ENCODE results near the gene ZNF521. TPM values are rescaled to one million over a fixed set of nuclear protein-coding genes. Genes with fewer than 3 reads are reported as not detected.
A peak's percentile ranks its signal among the peaks of the same experiment; 100 is the strongest.

Gene ZNF521
- total RNA-seq, 1 experiment from 2014 or later, result 5.0 TPM

DNA sequence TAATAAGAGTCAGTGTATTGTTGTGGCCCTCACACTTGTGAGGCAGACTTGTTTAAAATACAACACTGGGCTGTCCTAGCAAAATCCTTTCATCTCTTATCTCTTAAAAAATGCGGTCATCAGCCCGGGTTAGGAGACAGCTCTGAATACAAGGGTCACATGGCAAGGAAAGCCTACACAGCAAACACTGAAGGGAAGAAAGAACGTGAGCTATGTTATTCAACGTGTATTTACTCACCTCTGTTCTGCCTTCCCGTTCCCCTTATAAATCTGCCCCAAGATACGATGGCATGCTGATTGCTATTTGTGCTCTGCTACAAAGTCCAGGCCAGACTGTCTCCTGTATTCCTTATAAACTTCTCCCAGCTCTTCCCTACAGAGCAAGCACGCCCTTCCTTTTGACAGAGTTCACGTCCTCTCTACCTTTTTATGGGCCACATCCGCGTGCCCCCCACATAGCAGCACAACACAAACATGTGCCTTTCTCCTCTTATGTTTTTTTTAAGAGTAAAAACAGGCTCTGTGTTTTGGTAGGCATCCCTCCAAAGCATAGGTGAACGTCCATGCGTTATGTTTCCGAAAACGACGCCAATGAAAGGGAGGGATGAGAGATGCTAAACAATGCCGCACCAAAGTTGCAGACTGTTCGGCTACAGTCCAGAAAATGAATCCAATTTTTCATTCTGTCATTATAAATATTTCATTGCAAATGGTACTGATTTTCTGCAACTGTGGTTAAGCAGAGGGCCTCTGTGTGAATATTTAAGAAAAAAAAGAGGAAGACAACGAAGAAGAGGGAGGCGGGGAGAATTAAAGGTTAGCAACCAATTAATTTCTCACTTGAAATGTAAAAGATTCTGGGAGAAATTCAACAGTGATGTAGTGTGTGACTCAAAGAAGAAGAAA, 274.7 kb downstream of the ZNF521 start:
- H3K36me3 ChIP-seq, result no peaks in the 10 kb centered on the region
- H3K4me3 ChIP-seq, result no peak overlapping the region
- no peaks in the 10 kb centered on the region for H3K27me3 ChIP-seq
- DNase-seq, result no peak
- no peaks in the 10 kb centered on the region for H3K9me3 ChIP-seq

DNA sequence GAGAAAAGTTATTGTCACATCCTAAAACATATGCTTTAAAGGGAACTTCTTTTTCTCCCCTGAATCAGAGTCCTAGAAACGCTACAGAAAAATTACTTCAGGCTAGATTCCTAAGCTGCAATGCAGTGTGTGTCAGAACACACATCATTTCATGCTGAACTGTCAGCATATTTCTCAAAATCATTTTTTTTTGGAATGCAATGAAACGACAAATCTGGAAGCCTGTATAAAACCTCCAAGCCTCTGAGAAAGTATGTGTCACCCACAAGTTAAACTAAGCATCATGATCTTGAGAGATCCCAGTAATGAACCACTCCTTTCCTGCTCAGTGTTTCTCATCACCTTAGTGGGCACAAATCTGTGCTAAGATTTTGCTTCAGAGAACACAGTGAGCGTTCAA, 276.2 kb downstream of the ZNF521 start:
- H3K9me3 ChIP-seq, result no peaks in the 10 kb centered on the region
- H3K27me3 ChIP-seq, result no peaks in the 10 kb centered on the region
- no peaks in the 10 kb centered on the region for H3K36me3 ChIP-seq
- DNase-seq, result no peak
- H3K4me3 ChIP-seq, result no peak overlapping the region

DNA sequence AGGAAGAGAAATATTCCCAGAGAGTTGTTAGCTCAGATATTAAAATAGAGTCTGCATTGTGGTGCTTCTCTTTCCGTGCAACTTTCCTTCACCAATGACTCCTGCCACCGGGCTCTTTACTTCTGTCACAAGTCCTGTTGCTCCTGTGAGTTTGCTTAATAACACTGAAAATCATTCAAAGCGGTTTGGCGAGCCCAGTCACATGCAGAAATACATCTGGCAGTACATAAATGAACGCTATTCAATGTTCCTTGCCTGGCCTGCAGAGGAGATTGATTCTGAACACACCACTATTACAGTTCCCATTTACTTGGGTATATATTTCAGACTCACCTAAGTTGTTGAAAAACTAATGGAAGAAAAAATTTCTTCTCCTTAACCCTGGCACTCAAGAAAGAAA, 276.6 kb downstream of the ZNF521 start:
- H3K27me3 ChIP-seq, result no peaks in the 10 kb centered on the region
- no peaks in the 10 kb centered on the region for H3K9me3 ChIP-seq
- no peaks in the 10 kb centered on the region for H3K36me3 ChIP-seq
- no peak for DNase-seq
- H3K4me3 ChIP-seq, result no peak overlapping the region

DNA sequence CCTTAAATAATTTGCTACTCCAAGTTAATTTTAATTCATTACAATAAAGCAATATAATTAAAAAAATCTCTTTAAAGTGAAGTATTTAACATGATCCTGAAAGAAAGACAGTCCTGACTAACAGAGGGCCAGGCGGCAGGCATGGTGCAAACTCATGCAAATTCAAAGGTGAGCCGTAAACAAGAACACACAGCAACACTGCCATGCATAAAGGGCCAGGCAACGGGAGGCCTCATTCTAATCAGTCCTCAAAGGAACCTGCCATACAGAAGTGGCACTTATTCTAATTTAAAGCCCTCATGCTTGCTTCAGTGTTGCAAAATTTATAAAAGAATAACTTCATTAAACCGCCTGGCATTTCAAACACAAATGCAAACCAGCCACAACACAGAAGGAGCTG, 277.0 kb downstream of the ZNF521 start:
- no peak for DNase-seq
- no peaks in the 10 kb centered on the region for H3K36me3 ChIP-seq
- no peaks in the 10 kb centered on the region for H3K9me3 ChIP-seq
- H3K4me3 ChIP-seq, result no peak overlapping the region
- H3K27me3 ChIP-seq, result no peaks in the 10 kb centered on the region

DNA sequence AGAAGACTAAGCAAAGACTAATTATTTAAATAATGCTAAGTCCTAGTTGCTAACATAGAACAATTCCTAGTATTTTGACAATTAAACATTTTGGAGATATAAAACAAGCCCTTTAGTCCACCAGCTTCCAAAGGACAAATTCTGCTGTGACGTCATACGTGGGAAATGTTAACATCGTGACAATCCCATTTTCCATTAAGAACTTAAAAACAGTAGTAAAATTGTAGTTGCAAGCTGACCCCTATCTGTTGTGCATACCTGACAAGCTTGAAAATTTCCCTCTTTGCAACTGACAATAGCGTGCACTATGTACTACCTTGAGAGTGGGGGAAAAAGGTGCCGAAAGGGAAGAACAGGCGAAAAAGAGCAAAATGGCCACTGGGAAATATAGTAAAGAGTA, 279.8 kb downstream of the ZNF521 start:
- no peak for DNase-seq
- Histone ChIP-seq H3K27me3 (no peaks in the 10 kb centered on the region), H3K4me3 (no peak overlapping the region), H3K9me3 (no peaks in the 10 kb centered on the region), H3K36me3 (no peaks in the 10 kb centered on the region)

DNA sequence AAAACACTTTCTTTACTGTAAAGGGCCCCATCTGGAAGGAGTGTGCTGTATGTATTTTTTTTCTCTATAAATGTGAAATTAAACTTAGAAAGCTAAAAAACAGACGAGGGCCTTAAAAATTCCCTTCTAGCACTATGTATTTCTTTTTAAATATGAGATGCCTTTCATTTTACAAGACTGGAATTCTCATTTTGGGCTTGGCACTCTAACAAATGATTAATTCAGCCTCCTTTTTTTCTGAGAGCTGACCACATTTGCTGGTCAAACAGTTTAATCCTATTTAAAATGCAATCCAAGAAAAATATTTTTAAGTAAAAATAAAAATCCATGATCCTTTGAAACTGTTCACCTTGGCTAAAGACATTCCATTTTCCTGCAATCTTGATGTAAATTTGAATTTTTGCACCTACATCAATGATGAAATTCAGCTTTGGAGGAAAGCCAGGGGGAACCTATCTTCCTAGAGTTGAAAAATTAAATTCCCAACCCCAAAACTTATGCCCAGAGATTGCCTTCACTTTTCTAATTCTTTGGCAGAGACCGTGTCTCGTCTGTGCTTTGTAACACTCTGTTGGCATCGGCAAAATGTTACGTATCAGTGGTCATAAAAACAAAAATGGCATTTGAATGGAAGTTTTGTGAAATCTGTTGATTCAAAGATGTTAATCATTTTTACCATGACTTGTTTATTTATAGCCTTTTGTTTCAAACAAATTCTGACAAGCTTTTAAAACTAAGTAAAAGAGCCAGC, 284.5 kb downstream of the ZNF521 start:
- no peak for DNase-seq
- Histone ChIP-seq H3K36me3 (no peaks in the 10 kb centered on the region), H3K9me3 (no peaks in the 10 kb centered on the region), H3K4me3 (no peak overlapping the region), H3K27me3 (no peaks in the 10 kb centered on the region)

DNA sequence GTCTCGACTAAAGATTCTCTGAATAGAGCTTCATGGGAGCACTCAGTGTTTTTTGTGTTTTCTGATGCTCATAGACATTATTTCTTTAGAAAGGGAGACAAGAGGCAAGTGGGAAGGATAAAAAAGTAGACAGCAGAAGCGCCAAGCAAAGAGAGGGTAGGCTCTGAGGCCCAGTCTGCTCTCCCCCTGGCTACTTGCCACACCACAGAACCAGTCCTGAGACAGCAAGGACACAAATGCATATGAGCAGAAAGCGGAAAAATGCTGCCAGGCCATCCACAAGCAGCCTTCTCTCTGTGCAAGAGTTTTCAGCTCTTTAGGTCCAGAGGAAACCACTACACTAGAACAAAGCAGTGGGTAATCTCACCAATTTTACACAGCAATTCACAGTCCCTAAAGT, 285.4 kb downstream of the ZNF521 start:
- H3K4me3 ChIP-seq, result no peak overlapping the region
- no peaks in the 10 kb centered on the region for H3K27me3 ChIP-seq
- no peaks in the 10 kb centered on the region for H3K9me3 ChIP-seq
- H3K36me3 ChIP-seq, result no peaks in the 10 kb centered on the region
- no peak for DNase-seq

DNA sequence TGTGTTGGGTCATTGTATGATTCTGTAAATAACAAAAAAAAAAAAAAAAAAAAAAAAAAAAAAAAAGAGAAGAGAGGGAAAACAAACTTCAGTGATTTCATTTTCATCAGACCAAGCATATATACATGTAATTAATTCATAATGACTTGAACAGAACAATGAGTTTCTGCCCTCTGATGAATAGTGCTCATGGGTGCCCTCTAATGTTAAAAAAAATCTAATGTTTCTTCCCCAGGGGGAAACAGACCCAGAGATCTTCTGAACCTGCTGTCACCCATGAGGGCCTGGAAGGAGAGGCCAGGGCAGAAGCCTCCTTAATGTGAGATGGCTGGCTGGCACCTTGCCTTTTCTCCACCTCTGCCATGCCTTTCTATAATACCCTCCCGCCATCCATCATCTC, 289.2 kb downstream of the ZNF521 start:
- no peak overlapping the region for H3K4me3 ChIP-seq
- DNase-seq, result no peak
- no peaks in the 10 kb centered on the region for H3K36me3 ChIP-seq
- H3K27me3 ChIP-seq, result no peaks in the 10 kb centered on the region
- no peaks in the 10 kb centered on the region for H3K9me3 ChIP-seq

DNA sequence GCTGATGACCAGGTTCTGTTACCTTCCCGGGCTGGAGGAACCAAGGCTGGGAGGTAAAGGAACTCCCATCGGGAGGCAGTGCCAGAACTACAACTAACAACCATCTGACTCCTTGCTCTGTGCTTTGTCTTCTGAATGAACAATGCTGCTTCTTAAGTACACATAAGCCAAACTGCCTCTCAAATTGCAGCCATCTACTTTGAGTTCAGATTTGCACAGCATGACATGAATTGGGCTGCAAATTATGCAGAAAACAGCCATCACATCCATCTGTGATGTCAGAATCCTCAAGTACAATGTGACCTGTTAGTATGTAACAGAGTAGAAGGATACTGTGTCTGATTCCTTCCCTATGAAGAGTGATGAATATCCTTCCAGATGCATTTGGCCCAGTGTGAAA, 290.6 kb downstream of the ZNF521 start:
- H3K27me3 ChIP-seq, result no peaks in the 10 kb centered on the region
- H3K36me3 ChIP-seq, result no peaks in the 10 kb centered on the region
- no peak for DNase-seq
- no peaks in the 10 kb centered on the region for H3K9me3 ChIP-seq
- no peak overlapping the region for H3K4me3 ChIP-seq

DNA sequence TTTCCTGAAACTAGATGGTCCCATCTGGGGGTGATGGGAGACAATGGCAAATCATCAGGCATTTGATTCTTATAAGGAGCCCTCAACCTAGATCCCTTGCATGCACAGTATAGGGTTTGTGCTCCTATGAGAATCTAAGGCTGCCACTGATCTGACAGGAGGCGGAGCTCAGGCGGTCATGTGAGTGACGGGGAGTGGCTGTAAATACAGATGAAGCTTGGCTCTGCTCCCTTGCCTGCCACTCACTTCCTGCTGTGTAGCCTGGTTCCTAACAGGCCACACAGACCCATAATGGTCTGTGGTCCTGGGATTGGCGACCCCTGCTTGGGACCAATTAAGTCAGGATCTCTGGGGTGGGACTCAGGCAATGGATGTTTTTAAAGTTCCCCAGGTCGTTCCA, 293.4 kb downstream of the ZNF521 start:
- Histone ChIP-seq H3K4me3 (no peak overlapping the region), H3K27me3 (no peaks in the 10 kb centered on the region), H3K9me3 (no peaks in the 10 kb centered on the region), H3K36me3 (no peaks in the 10 kb centered on the region)
- DNase-seq, result peak; percentile 39

DNA sequence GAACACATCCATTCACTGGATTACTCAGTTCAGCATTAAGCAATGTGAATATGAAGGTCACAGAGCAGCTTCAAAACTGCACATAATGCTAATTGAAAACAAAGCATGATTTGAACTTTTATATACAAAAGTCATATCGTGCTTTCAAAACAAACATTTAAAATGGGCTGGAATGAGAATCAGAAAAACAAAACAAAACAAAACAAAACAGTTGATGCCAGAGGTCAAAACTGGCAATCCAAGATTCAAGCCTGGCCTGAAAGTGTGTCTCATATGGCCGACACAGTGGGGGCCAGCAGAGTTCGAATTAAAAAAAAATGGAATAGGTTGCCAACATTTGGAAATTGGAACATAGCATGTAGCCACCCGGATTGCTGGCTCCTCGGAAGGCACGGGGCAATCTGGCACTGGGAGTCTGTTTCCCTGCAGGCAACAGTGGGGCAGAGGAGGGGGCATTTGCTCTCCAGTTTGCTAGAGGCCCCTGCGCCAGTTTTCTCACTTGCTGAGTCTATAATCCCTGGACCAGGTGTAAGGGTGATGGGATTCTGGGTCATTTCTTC, 294.4 kb downstream of the ZNF521 start:
- peak; percentile 45 for DNase-seq
- H3K36me3 ChIP-seq, result no peaks in the 10 kb centered on the region
- H3K4me3 ChIP-seq, result no peak overlapping the region
- H3K27me3 ChIP-seq, result no peaks in the 10 kb centered on the region
- H3K9me3 ChIP-seq, result no peaks in the 10 kb centered on the region

DNA sequence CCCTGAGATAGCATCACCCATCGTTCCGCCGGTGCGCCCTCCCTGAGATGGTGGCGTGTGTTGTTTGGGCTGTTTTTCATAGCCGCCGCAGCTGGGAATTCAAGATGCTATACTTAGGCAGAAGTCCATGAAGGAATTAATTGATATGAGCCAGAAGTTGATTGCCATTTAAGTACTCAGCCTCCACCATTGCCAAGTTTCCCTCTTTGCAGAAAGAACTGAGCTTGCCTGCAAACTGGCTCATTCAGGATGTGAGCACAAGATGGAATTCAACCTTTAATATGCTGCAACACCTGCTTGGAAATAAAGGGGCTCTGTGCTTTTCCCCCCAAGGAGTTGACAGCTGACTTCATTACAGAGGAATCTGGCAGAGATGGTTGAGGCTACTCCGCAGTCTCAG, 295.5 kb downstream of the ZNF521 start:
- H3K4me3 ChIP-seq, result no peak overlapping the region
- H3K9me3 ChIP-seq, result no peaks in the 10 kb centered on the region
- DNase-seq, result no peak
- no peaks in the 10 kb centered on the region for H3K27me3 ChIP-seq
- H3K36me3 ChIP-seq, result no peaks in the 10 kb centered on the region

DNA sequence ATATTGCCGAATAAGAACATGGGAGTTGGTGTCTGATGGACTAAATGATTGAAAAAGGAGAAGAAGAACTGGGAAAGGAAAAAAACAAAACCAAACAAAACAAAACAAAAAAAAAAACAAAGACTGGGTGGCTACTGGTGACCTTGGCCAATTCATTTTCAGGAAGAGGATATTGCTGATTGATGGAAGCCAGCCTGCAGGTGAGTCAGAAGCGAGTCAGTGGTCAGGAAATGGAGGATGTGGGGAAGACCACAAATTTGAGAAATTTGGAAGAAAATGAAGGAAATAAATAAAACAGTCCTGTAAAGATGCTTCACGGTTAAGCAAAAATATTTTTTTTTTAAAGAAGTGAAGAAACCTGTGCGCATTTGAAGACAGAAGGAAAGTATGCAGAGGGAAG, 296.9 kb downstream of the ZNF521 start:
- H3K4me3 ChIP-seq, result no peak overlapping the region
- no peaks in the 10 kb centered on the region for H3K36me3 ChIP-seq
- DNase-seq, result peak; percentile 67
- H3K27me3 ChIP-seq, result no peaks in the 10 kb centered on the region
- no peaks in the 10 kb centered on the region for H3K9me3 ChIP-seq

DNA sequence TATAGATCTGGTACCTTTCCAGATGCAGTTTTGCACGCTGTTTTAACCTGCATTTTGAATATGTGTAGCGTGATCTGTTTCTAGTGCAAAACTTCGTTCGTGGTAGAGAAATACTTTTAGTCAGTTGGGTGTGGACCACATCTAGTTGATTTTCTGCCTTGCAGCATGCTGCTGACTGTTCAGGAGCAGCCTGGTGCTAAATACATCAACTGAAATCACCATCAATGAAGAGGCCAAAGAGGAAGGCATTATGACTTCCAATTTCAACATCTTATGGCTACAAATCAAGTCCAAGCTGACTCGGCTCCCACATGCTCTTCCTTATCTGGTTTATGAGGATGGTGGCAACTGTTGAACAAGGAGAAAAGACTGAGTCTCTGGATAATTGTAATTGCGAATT, 298.5 kb downstream of the ZNF521 start:
- no peak overlapping the region for H3K4me3 ChIP-seq
- no peak for DNase-seq
- no peaks in the 10 kb centered on the region for H3K27me3 ChIP-seq
- no peaks in the 10 kb centered on the region for H3K9me3 ChIP-seq
- H3K36me3 ChIP-seq, result no peaks in the 10 kb centered on the region

DNA sequence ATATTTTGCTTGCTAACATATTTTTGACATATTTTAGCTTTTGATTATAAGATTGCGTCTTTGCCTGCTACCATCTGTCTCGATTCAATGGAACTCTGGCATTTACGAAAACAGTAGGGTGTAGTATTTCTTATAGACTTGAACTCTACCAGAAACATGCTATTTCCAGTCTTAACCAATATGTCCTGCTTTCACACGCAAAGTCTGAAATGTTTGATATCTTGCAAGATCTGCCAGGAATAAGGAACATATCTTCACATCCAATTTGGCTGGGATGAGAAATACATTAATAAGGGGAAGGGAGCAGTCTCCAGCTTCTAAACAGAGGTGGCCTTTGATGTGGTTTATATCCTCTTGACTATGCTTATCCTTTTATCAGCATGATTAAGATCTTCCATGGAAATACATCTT, 299.4 kb downstream of the ZNF521 start:
- H3K9me3 ChIP-seq, result no peaks in the 10 kb centered on the region
- no peaks in the 10 kb centered on the region for H3K36me3 ChIP-seq
- no peak for DNase-seq

DNA sequence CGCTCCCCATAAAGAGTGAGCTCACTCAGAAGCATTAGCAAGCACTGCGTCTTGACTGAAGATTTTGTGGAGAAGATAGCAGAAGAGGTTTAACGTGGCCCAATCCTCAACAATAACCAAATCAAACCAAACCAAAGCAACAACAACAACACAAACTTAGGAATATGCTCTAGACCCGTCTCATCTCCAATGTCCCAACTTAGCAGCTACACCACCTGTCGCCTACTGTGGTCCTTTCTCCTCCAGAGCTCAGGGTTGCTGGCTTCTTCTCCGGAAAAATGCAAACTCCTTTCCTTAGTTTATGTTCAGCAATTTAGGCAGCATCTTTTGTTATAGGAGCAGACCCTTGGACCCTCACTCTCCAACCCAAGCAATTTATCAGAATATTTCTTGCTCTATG, 301.4 kb downstream of the ZNF521 start:
- Histone ChIP-seq H3K36me3 (no peaks in the 10 kb centered on the region), H3K4me3 (no peak overlapping the region), H3K9me3 (no peaks in the 10 kb centered on the region), H3K27me3 (no peaks in the 10 kb centered on the region)
- DNase-seq, result no peak

More for the DNA sequence above, 299.4 kb downstream of the ZNF521 start:
- H3K27me3 ChIP-seq, result no peaks in the 10 kb centered on the region
- no peak overlapping the region for H3K4me3 ChIP-seq

DNA sequence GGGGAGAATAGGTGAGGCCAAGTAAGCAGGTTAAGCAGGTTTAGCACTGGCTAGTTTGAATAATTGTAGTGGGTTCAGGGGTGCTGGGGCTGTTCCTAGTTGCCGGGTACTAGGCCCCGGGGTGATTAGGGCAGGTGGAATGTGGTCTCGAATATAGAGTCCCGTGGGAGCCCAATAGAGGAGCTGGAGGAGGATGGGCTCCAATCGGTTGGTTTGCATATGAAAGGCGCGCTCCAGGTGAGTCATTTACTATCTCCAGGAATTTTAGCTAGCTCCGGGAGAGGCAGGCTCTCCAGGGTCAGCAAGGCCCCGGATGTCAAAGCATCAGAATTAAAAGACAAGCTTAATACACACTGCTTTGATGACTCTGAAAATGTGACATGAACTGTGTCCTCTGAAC, 304.0 kb downstream of the ZNF521 start:
- H3K27me3 ChIP-seq, result no peaks in the 10 kb centered on the region
- H3K36me3 ChIP-seq, result no peaks in the 10 kb centered on the region
- no peak overlapping the region for H3K4me3 ChIP-seq
- no peak for DNase-seq
- no peaks in the 10 kb centered on the region for H3K9me3 ChIP-seq

Measured in MG63 (cell line).